Fibroblast of skin of scalp (primary cell): ENCODE measurements around the gene TMEM106B. TPM values are rescaled to one million over a fixed set of nuclear protein-coding genes. Genes with fewer than 3 reads are reported as not detected.
"Not testable (repeated sequence)": the region's sequence is repeated elsewhere in the genome, so short reads cannot be mapped to it uniquely, and the experiment has no call there.

Experiments used
- DNase-seq: peaks from one replicate; pipeline ENCODE4 v3.0.0-alpha.2; 2013
- polyA plus RNA-seq, 2 experiments: library from polyadenylated mRNA; unstranded; fragments of 120-200 nt; gene quantifications; one replicate each; pipeline ENCODE4 v1.2.1, GENCODE V29; 2013; ENCODE audit not compliant: insufficient read length in 2 of 2

TMEM106B gene
- 26.2 TPM for polyA plus RNA-seq (2013, experiment 1 of 2; ENCODE audit: insufficient read length)
- polyA plus RNA-seq (2013, experiment 2 of 2; ENCODE audit: insufficient read length) = 32.4 TPM

DNA sequence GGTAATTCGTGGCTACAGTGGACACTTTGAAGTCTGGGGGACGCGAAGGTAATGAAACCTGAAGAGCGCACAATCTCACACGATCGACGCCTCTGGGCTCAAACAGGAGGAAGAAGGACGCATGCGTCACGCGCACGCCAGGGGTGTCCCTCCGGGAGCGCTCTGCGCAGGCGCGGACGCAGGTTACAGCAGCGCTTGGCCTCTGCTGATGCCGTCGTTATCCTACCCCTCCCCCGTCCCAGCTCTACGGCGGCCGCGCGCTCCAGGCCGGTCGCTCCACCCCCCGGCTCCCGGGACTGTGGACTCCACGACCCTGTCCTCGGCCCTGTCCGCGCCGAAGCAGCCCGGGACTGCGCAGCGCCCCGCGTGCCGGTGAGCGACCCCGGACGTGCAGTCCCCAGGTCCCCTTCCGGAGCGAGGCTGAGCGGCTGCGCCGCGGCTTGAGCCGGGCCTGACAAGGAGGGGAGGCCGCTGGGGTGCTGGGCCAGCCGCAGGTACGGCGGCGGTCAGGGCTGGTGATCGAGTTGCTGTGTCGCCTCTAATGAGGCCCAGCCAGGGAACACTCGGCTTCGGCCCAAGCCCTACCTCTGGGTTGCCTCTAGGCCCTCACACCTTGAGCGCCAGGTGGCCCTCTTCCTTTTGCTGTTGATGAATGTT is at the start of gene TMEM106B:
Gene TMEM106B (plus strand): TSS at position 241 of the 657 bp plus-strand sequence. CDS start 3,517 bp downstream, outside the sequence.
- DNase-seq = peak; percentile 94

DNA sequence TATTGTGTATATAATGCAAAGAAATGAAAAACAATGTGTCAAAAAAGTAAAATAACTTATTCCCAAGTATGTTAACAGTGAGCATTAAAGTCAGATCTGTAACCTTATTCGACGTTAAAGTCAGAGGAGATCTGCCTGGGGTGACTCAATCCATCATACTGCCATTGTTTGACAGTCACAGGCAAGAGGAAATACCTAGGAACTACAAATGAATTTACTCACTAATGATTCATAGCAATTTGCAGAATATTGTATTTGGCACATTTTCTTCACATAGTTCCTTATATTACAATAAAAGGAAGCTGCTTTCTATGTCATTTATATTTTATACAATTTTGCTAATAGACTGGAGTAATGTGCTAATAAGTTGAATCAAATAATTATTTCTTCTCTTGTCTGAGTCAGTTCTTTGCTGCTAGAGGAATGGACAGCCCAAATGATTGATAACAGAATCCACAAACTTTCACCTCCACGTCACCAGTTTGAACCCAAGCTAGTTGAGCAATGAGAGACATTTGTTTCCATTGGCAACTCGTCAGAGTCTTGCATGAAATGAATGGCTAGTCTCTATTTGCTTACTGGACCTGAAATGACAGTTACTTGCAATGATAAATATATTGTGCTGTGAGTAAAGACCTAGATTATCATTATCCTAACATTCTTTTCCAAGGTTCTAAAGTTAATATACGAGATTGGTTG is 48.5 kb upstream of the TMEM106B start:
- DNase-seq = peak; percentile 11

DNA sequence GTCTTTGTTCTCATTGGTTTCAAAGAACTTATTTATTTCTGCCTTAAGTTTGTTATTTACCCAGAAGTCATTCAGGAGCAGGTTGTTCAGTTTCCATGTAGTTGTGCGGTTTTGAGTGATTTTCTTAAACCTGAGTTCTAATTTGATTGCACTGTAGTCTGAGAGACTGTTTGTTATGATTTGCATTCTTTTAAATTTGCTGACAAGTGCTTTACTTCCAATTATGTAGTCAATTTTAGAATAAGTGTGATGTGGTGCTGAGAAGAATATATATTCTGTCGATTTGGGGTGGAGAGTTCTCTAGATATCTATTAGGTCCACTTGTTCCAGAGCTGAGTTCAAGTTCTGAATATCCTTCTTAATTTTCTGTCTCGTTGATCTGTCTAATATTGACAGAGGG is 43.0 kb upstream of the TMEM106B start:
- not testable (repeated sequence) for DNase-seq

DNA sequence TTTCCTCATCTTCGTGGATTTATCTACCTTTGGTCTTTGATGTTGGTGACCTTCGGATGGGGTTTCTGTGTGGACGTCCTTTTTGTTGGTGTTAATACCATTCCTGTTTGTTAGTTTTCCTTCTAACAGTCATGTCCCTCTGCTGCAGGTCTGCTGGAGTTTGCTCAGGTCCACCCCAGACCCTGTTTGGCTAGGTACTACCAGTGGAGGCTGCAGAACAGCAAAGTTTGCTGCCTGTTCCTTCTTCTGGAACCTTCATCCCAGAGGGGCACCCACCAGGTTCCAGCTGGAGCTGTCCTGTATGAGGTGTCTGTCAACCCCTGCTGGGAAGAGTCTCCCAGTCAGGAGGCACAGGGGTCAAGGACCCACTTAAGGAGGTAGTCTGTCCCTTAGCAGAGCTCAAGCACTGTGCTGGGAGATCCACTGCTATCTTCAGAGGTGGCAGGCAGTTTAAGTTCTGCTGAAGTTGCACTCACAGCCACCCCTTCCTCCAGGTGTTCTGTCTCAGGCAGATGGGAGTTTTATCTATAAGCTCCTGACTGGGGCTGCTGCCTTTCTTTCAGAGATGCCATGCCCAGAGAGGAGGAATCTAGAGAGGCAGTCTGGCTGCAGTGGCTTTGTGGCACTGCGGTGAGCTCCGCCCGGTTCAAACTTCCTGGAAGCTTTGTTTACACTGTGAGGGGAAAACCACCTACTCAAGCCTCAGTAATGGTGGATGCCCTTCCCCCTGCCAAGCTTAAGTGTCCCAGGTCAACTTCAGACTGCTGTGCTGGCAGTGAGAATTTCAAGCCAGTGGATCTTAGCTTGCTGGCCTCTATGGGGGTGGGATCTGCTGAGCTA is 40.9 kb upstream of the TMEM106B start:
- DNase-seq = not testable (repeated sequence)

DNA sequence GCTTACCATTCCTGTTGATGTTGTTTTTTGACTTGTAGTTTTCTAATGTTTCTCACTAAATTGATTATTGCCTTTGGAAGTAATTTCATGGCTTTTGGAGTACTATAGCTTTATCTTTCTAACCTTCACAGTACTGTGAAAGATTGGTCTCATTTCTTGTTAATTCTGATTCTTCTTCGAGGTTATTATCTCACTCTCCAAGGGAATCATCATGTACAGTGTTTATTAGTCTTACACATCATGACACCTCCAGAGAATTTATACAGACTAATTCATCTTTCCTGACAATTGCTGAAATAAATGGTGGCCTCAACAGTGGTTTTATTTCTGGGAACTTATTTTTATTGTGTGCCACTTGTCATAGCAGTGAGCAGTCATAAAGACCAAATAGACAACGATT is 37.4 kb upstream of the TMEM106B start:
- DNase-seq = no peak

DNA sequence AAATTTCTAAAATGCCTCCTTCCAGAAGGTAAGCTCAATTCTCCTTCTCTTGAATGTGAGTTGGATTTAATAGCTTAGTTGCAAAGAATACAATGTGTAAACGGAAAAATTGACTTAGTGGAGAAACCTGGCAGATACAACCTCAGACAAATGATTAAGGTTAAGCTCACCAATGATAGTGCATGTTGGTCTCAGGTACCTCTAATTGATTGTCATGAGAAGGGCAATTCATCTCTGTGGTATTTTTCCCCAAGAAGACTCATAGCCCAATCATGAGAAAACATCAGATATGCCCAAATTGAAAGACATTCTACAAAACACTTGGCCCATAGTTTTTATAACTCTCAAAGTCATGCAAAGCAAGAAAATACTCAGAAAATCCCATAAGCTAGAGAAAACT is 36.2 kb upstream of the TMEM106B start:
- DNase-seq = no peak

DNA sequence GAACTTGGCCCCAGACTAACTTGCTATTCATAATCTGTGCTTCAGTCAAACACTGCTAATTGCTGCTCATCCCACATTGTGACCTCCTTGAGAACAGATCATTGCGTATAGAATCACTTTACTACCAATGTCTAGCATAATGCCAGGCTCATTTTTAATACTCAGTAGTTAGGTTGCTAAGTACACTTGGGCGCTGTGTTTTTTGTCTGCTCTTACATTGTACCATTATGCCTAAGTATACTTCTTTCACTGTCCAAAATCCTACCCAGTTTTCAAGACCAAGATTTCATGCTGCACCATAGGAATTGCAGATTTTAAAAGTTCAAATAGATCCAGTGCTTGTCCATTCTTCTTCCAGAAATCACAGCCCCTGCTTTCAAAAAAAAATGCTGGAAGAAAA is 32.8 kb upstream of the TMEM106B start:
- no peak for DNase-seq

DNA sequence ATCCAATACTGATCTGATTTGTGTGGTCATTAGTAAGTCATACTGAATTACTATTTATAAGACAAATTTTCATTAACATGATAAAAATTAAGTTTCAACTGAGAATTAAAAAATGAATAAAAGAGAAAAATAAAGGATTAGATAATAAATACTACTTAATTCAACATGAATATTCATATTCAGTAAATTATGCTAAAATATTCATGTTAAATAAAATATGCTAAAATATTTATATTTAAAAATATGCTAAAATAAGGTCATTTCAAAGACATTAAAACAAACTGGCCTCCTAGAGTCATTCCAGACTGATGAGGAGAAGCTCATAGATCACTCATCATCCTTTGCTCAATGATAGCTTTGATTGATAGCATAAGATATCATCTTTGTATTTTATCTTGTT is 16.7 kb upstream of the TMEM106B start:
- DNase-seq = no peak

DNA sequence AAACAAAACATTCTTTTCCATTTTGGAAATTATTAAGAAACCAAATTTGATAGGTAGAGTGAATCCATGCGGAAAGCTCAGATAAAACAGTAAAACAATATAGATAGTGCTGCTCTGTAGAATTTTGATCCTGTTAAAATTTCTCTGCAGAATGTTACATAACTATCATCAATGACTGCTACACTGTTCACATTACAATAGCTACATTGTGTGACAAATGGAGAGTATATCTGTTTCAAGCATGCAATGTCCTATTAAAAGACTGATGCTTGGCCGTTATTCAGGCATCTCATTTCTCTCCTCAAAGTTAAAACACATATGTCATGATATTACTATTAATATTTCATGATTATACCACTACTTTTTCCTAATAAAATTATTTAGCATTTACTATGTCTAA is 14.7 kb upstream of the TMEM106B start:
- no peak for DNase-seq

DNA sequence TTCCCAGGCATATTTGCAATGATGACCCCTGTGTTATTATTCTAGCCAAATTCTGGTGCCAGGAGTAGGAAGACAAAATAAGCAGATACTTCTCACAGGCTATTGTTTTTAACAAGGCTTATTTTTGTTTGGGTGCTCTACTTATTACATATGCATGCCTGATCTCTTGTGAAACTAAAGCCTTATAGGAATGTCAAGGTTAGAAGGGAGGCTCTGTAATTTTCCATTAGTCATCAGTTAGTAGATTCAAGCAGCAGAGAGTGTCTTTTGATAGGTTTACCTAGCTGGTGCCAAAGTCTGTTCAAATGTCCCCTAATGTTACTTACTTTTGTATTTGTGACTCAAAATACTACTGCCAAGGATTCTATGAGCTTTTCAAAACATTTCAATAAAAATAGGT is 11.7 kb upstream of the TMEM106B start:
- no peak for DNase-seq

DNA sequence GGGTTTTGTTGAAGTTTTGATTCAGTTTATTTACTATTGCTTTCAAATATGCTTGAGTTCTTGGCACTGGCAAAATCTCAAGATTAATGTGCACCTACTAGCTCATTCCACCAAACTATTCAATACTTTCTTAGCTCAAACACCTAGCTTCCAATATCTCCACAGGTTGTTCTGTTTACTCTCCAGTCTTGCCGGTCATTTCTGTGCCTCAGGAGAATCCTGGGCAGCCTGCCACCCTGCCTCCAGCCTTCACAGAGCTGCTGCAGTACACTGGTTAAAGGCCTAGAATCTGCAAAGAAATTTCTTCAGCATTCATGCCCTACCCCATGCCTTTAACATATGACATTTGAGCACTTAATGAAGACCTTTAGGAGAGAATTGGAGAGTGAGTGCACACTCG is 4.0 kb upstream of the TMEM106B start:
- no peak for DNase-seq

DNA sequence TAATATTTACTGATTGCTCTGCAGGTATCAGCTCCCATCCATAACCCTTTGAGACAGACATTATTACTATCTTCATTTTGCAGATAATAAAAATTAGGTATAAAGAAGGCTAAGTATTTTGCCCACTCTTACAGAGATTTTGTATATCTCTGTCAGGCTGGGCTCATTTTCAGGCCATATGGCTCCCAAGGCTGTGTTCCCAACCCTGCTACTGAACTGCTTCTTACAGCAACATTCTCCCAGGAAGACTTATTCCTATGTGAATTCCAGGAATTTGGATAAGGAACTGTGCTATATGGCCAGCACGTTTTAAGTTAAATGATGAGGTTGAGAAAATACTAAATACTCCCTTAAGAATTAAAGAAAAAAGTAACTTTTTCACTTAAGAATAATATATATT is 1.9 kb upstream of the TMEM106B start:
- DNase-seq = no peak

DNA sequence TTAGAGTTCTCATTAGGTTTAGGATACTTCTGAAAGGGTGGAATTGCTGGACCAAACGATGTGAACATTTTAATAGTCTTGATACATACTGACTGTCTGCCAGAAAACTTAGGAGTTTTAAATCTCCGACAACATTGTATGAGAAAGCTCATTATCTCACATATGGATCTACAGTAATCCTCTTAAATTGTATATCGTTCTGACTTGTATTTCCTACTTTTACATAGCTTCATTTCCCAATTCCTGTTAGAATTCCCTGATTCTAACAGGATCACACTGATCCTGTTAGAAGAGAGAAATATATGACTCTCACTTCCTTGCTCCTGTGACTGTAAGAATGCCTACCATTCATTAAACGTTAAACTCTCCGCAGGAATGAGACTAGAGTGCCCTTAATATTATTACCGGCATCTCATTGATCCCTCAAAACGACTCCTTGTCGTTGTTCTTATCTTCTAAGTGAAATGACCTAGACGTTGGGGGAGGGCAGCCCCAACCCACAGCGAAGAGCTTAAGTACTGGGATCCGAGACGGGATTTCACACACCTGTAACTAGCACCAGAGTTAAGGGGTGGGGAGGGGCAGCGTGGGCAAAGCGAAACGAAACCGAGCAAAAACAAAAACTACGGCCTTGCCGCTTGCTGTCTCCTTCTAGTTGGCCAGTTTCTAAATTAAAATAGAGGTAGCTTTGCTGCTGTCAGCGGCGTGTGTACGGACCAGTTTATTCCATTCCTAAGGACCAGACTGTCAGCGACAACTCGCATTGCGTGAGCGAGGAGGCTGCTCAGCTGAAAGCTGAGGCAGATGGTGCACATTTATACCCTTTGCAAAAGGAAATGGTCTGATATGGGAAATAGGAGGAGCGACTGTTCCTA is 678 bp upstream of the TMEM106B start:
- DNase-seq = no peak

DNA sequence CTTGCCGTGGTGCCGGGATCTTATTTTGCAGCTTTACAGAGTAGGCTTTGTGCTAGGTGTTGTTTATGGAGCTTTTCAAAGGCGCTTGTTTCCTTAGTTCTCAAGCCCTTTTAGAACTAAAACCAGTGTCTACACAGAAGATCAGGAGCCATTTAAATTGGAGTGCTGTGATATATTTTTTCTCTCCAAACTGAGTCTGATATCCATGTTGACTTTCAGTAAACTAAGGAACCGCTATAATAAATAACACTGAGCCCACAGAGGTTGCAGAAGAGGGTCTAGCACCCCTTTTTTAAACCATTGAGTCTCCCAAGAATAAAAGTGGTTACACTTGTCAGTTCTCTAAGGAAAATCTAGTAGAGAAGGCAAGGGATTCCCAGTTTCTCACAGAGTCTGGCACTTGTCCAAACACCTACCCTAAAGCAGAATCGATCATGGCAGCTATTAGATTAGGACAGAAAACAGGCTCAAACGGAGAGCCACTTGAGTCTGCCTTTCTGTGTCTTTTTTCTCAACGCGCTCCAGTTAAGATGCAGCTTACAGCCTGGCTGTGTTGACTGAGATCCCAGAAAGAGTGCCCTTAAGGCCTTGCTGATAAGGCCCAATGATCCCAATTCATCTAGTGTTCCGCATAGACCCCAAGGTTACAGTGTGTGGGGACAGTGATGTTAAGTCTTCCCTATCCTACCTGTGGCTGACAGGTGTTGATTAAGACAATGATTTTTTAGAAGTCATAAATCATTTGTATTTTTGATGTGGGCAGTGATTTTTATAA is 804 bp downstream of the TMEM106B start:
- DNase-seq = peak; percentile 5

DNA sequence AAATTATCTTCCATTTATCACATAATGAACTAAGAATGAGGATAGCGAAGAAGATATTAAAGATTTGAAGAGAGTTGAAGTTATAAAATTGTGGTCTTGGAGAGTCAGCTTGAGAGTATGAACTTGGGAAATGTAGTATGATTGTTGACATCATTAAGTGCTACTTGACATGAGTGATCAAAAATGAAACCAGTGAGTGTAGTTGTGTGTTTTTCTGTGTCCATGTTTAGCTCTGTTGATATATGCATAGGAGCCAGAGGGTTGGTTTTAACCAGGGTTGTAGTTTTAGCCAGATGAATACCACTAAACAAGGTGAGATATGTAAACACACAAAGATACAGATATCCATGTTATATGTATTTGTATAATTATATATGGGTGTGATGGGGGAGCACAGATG is 6.2 kb downstream of the TMEM106B start:
- DNase-seq = no peak

DNA sequence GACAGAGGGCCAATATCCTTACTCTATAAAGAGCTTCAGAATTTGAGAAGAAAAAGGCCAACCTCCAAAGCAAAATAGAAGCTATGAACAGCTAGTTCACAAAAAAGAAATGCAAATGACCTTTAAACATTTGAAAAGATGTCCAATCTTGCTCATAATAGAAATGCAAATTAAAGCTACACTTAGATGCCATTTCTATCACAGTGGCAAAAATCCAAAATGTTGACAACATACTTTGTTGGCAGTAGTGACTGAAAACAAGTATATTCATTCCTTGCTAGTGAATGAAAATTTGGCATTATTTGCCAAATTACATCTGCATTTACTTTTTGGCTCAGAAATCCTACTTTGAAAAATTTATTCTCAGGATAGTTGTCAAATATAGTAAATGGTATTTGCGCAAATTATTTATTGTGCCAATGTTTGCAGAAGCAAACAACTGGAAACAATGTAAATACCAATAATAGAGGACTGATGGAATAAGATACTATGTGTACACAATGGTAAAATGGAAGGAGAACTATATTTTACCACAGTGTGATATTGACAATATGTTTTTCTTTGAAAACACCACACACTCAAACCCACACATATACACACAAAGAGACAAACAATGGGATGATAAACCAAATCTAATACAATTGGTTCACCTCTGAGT is 9.4 kb downstream of the TMEM106B start:
- DNase-seq = no peak

DNA sequence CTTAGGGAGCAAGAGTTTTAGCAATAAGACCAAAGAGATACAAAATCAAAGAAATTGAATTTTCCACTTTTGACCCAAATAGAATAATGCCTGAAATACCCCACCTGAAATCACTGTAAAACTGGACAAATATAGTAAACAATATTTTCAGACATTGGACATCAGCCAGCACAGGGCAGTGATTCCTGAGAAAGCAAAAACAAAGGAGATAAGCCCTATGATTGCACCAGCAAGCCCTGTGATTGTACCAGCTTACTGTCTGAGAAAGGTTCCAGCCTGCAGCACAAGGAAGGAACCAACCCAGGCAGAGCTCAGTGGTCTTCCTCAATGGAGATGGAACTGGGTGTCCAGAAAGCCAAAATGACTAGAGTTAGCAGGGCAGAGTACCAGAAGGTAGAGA is 10.3 kb downstream of the TMEM106B start:
- no peak for DNase-seq

DNA sequence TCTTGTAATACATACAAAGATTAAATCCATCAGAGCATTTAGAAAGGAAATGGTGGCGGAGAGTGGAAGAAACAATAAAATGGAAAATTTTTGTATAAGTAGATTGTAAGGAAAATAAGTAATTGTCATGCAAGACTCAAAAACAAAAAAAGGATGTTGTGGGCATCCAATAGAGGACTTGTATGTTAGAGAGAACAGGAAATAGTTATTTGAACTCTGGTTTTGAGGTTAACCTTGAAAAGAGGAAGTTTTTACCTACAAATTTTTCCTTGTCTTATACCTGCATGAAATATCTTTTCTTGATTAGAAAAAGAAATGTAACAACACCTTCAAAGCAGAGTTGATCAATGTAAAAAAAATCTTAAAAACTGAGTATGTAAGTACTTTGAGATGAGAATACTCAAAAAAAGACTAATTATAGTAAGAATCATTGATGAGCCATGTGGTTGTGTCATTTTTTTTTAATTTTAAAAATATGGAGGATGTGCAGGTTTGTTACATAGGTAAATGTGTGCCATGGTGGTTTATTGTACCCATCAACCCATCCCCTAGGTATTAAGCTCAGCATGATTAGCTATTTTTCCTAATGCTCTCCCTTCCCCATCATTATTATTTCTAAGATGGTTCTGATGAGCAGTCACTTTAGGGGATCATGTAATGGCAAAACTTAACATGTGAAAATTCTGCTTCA is 11.9 kb downstream of the TMEM106B start:
- no peak for DNase-seq

DNA sequence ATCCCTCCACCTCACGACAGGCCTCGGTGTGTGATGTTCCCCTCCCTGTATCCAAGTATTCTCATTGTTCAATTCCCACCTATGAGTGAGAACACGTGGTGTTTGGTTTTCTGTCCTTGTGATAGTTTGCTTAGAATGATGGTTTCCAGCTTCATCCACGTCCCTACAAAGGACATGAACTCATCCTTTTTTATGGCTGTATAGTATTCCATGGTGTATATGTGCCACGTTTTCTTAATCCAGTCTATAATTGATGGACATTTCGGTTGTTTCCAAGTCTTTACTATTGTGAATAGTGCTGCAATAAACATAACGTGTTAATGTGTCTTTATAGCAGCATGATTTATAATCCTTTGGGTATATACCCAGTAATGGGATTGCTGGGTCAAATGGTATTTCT is 13.9 kb downstream of the TMEM106B start:
- not testable (repeated sequence) for DNase-seq

DNA sequence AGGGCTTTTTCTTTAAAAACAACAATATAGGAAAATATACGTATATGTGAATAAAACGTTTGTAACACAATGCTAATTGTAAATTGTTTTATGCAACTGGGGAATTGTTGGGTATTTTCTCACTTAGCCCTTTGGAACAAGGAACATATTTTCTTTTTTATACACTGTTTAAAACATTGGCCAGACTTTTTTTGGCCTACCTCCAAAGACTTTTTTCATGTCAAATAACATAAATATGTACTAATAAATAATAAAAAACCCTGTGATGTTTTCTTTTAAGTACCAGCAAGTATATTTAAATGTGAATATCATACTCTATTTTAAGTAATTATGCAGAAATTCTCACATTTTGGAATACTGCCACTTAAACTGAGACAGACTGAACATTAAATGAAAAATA is 15.7 kb downstream of the TMEM106B start:
- DNase-seq = no peak
